ENCODE results near the gene TEX52.

The TEX52 gene

DNA sequence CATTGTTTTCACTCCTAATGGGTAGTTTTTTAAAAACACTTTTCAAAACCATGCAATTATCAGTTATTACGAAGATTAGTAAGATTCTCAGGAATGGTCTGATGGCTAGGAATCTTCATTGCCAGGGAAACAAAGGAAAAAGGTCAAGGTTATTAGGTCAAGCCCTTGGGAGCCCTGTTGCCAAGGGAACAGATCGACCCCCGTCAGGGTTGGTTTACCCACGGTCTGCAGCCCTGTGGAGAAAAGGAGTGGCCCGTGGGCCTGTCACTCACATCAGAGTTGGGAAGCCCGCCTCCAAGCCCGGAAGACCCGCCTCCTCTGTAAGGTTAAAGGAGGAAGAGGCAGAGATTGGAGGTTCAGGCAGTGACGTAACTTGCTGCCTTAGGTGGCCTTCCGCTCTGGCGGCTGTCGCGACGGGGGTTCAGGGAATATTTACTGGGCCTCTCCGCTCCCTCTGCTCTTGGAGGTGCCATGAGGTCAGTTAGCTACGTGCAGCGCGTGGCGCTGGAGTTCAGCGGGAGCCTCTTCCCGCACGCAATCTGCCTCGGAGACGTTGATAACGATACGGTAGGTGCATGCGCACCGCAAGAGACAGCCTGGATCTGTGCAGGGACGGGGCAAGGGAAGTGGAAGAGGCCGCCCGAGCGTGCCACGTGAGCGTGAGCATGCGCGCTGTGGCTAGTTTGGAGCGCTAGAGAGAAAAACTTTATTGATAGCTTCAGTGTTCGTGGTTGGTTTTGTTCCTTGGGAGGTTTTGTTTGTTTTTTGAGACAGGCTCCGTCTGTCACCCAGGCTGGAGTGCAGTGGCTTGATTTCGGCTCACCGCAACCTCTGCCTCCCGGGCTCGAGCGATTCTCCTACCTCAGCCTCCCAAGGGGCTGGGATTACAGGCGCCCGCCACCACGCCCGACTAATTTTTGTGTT is 44.3 kb downstream of the TEX52 start, which contains the start of gene ITFG2:
TSS of gene ITFG2 (plus strand) at position 379 of the 924 bp plus-strand sequence. CDS start at position 472, 93 bp downstream.
- TF ChIP-seq, protein P1, sequence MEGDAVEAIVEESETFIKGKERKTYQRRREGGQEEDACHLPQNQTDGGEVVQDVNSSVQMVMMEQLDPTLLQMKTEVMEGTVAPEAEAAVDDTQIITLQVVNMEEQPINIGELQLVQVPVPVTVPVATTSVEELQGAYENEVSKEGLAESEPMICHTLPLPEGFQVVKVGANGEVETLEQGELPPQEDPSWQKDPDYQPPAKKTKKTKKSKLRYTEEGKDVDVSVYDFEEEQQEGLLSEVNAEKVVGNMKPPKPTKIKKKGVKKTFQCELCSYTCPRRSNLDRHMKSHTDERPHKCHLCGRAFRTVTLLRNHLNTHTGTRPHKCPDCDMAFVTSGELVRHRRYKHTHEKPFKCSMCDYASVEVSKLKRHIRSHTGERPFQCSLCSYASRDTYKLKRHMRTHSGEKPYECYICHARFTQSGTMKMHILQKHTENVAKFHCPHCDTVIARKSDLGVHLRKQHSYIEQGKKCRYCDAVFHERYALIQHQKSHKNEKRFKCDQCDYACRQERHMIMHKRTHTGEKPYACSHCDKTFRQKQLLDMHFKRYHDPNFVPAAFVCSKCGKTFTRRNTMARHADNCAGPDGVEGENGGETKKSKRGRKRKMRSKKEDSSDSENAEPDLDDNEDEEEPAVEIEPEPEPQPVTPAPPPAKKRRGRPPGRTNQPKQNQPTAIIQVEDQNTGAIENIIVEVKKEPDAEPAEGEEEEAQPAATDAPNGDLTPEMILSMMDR (IDR thresholded peaks at IDR 0.05; ENCODE audit: low read depth, low read length): no peak
- peak within 1 kb of the TSS; percentile 78 to 91 for H3K4me3 ChIP-seq (replicated peaks in 1 of 2; ENCODE audit: low read depth in 2 of 2, low read length in 2 of 2)
- peak; percentile 98 to 99 for DNase-seq (ENCODE audit: low read depth in 2 of 2)

DNA sequence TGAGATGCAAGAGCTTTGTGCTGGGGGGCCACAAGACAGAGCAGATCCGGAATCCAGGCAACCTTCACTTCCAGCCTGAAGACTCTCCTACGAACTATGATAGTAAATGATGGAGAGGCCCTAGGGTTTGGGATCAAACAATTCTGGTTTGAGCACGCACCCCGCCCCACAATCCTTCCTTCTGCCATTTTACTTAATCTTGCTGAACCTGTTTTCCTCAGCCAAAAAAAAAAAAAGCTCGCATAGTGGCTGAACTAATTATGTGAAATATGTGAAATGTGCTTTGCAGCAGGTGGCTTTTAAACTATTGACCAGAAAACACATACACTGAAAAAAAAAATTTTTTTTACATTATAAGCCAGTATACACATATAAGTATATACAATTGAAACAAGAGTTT is 45.0 kb downstream of the TEX52 start:
- DNase-seq (ENCODE audit: low read depth in 2 of 2): no peak
- TF ChIP-seq, protein P1 (IDR thresholded peaks at IDR 0.05; ENCODE audit: low read depth, low read length): no peak
- H3K4me3 ChIP-seq (replicated peaks in 1 of 2; ENCODE audit: low read depth in 2 of 2, low read length in 2 of 2): peak overlapping the region in 1 of 2 donors; percentile 91

DNA sequence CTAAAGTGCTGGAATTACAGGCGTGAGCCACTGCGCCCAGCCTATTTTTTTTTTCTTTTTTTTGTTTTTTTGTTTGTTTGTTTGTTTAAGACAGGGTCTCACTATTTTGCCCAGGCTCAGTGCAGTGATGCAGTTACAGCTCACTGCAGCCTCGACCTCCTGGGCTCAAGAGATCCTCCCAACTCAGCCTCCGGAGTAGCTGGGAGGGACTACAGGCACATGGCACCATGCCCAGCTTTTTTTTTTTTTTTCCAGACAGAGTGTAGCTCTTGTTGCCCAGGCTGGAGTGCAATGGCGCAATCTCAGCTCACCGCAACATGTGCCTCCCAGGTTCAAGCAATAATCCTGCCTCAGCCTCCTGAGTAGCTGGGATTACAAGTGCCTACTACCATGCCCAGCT is 50.1 kb downstream of the TEX52 start:
- TF ChIP-seq, protein P1 (IDR thresholded peaks at IDR 0.05; ENCODE audit: low read depth, low read length): no peak
- DNase-seq (ENCODE audit: low read depth in 2 of 2): peak in 1 of 2 donors; percentile 31

DNA sequence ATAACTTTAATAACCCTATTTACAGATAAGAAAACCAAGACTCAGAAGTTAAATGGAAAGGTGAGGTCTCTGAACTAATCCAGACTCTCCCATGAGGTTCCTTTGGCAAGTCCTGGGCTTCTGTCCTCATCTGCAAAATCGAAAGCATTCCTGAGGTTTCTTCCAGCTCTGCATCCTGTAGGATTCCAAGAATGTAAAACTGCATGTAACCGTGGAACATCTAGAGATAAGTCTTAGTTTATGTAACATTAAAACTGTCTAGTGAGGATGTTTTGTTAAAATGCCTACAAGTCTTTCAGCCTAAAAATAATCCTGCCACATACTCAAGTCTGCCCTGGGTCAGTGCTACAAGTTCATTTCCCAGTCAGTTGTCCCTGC is 51.7 kb downstream of the TEX52 start:
- H3K4me3 ChIP-seq (replicated peaks in 1 of 2; ENCODE audit: low read depth in 2 of 2, low read length in 2 of 2): no peak overlapping the region
- TF ChIP-seq, protein P1 (IDR thresholded peaks at IDR 0.05; ENCODE audit: low read depth, low read length): no peak
- DNase-seq (ENCODE audit: low read depth in 2 of 2): peak in 1 of 2 donors; percentile 80

More for the DNA sequence above, 50.1 kb downstream of the TEX52 start:
- no peak overlapping the region for H3K4me3 ChIP-seq (replicated peaks in 1 of 2; ENCODE audit: low read depth in 2 of 2, low read length in 2 of 2)

DNA sequence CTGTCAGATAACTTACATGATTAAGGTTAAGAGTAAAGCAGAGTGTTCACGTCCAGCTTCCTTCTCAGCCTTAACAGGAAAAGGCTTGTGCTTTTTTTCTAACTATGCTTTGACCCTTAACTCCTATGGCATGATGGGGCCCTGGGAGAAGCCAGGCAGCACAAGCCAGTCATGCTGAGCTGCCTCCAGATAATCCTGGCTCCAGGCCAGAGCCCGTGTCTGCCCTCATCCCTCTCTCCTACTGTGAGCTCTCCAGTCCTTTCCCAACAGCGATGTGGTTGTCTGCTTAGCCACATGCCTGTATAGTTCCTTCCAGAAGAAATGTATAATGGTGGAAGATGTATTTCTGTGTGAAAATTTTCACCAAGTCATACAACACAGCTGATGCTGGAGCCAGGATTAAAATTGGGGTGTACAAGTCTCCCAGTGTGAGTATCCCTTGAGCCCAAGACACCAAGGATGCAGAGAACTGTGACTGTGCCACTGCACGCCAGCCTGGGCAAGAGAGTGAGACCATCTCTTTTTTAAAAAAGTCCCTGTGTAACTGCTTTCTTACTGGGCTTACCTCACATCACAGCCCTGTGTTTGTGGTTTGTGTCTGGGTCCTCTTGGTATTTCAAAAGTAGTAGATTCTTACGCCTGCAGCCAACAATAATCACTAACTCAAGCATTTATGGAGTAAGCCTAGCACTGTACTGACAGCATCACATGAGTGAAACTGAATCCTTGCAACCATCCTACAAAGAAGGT is 52.3 kb downstream of the TEX52 start:
- no peak overlapping the region for H3K4me3 ChIP-seq (replicated peaks in 1 of 2; ENCODE audit: low read depth in 2 of 2, low read length in 2 of 2)
- DNase-seq (ENCODE audit: low read depth in 2 of 2): peak; percentile 70 to 92

DNA sequence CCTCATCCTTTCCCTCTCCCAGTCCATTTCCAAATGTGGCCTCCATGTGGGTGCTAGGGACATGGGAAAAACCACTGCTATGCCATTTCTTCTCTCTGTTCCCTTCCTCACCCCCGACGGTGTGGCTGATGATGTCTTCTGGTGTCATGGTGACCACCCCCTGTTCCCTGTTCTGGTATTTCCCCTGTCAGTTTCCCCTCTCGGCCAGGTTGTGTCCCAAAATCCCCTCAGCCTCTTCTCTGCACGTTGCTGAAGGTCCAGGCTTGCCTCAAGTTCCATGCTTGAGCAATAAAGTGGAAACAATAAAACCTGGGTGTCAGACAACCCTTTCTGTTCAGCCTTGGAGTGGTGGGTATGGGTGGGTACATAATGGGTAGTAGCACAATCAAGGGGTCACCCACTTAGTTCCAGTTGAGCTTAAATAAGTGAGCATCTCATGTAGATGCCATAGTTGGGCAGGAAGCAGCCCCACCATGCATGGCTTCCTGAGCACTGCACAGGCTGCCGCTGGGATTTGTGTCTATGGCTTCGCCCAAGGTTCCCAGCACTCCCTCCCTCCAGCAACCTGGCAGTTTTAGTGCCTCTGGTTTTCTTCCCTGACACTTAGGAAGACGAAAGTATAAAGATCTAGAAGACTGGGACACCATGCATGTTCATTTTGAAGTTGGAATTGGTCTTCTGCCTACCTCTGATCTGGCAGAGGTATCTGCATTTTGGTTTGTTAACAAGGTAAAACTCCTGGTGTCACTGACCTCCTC is 53.0 kb downstream of the TEX52 start:
- no peak overlapping the region for H3K4me3 ChIP-seq (replicated peaks in 1 of 2; ENCODE audit: low read depth in 2 of 2, low read length in 2 of 2)
- no peak for DNase-seq (ENCODE audit: low read depth in 2 of 2)
- TF ChIP-seq, protein P1 (IDR thresholded peaks at IDR 0.05; ENCODE audit: low read depth, low read length): no peak

More for the DNA sequence above, 52.3 kb downstream of the TEX52 start:
- TF ChIP-seq, protein P1 (IDR thresholded peaks at IDR 0.05; ENCODE audit: low read depth, low read length): no peak

All from cardiac fibroblast (primary cell).